Measurements from ENCODE around the gene CDC25C. TPM values are rescaled to one million over a fixed set of nuclear protein-coding genes. Genes with fewer than 3 reads are reported as not detected.

The CDC25C gene
- 5.0 TPM for polyA plus RNA-seq (2012; ENCODE audit: insufficient read length, low read depth)

- TF ChIP-seq POLR2AphosphoS5 (IDR thresholded peaks at IDR 0.05; ENCODE audit: low read depth, low read length) (peak; percentile 83), TAF1 (IDR thresholded peaks at IDR 0.05; ENCODE audit: borderline replicate concordance, insufficient read depth, low read length) (peak; percentile 54; the same call in 1 of the 2 replicates), REST (IDR thresholded peaks at IDR 0.05; ENCODE audit: insufficient read depth in 1 of 2, low read depth in 2 of 2, low read length in 2 of 2) (no peak), FOXP2 (optimal IDR thresholded peaks at IDR 0.05; ENCODE audit: borderline replicate concordance, extremely low read depth, extremely low read length, insufficient read depth) (no peak), SIN3A (IDR thresholded peaks at IDR 0.05; ENCODE audit: borderline replicate concordance, insufficient read depth, low read length) (peak; percentile 72; the same call in 1 of the 2 replicates)
Measured at GRCh38 chr5:138331449-138332368, at the start of gene CDC25C. Gene CDC25C, minus strand, starts transcription at chr5:138331804. Its CDS starts 624 bp downstream, at chr5:138331180.

GRCh38 chr5:138372653-138373052, 41.0 kb upstream of the CDC25C start:
- TF ChIP-seq POLR2AphosphoS5 (IDR thresholded peaks at IDR 0.05; ENCODE audit: low read depth, low read length) (no peak), REST (IDR thresholded peaks at IDR 0.05; ENCODE audit: insufficient read depth in 1 of 2, low read depth in 2 of 2, low read length in 2 of 2) (no peak), FOXP2 (optimal IDR thresholded peaks at IDR 0.05; ENCODE audit: borderline replicate concordance, extremely low read depth, extremely low read length, insufficient read depth) (no peak), SIN3A (IDR thresholded peaks at IDR 0.05; ENCODE audit: borderline replicate concordance, insufficient read depth, low read length) (no peak), TAF1 (IDR thresholded peaks at IDR 0.05; ENCODE audit: borderline replicate concordance, insufficient read depth, low read length) (no peak)

- TF ChIP-seq POLR2AphosphoS5 (IDR thresholded peaks at IDR 0.05; ENCODE audit: low read depth, low read length) (no peak), FOXP2 (optimal IDR thresholded peaks at IDR 0.05; ENCODE audit: borderline replicate concordance, extremely low read depth, extremely low read length, insufficient read depth) (no peak), REST (IDR thresholded peaks at IDR 0.05; ENCODE audit: insufficient read depth in 1 of 2, low read depth in 2 of 2, low read length in 2 of 2) (no peak), SIN3A (IDR thresholded peaks at IDR 0.05; ENCODE audit: borderline replicate concordance, insufficient read depth, low read length) (no peak), TAF1 (IDR thresholded peaks at IDR 0.05; ENCODE audit: borderline replicate concordance, insufficient read depth, low read length) (no peak)
Measured at GRCh38 chr5:138372225-138372624, 40.6 kb upstream of the CDC25C start.

GRCh38 chr5:138371454-138371853, 39.9 kb upstream of the CDC25C start:
- no peak for TF ChIP-seq SIN3A (IDR thresholded peaks at IDR 0.05; ENCODE audit: borderline replicate concordance, insufficient read depth, low read length)
- no peak for TF ChIP-seq TAF1 (IDR thresholded peaks at IDR 0.05; ENCODE audit: borderline replicate concordance, insufficient read depth, low read length)
- no peak for TF ChIP-seq REST (IDR thresholded peaks at IDR 0.05; ENCODE audit: insufficient read depth in 1 of 2, low read depth in 2 of 2, low read length in 2 of 2)
- no peak for TF ChIP-seq POLR2AphosphoS5 (IDR thresholded peaks at IDR 0.05; ENCODE audit: low read depth, low read length)
- TF ChIP-seq FOXP2 (optimal IDR thresholded peaks at IDR 0.05; ENCODE audit: borderline replicate concordance, extremely low read depth, extremely low read length, insufficient read depth), result no peak
